GM23248 (cell line): ENCODE data around the gene C1orf122. TPM values are rescaled to one million over a fixed set of nuclear protein-coding genes. Genes with fewer than 3 reads are reported as not detected.

Experiments
- DNase-seq: peaks from one replicate; pipeline ENCODE4 v3.0.0-alpha.2; 2015
- H2AFZ ChIP-seq: fragments of 200-600 bp; sonication (generic); 2 replicates; pipeline ENCODE4 v1.6.1; 2016; ENCODE audit warnings: antibody characterized with exemption
- H3F3A ChIP-seq: fragments of 200-600 bp; sonication (generic); 2 replicates; pipeline ENCODE4 v1.6.1; 2016; ENCODE audit warnings: mild to moderate bottlenecking, antibody characterized with exemption, mixed run types; ENCODE audit not compliant: insufficient read depth
- H3K27ac ChIP-seq: fragments of 200-600 bp; sonication (generic); 2 replicates; pipeline ENCODE4 v1.5.1; 2016; ENCODE audit warnings: mild to moderate bottlenecking
- H3K27me3 ChIP-seq: fragments of 200-600 bp; sonication (generic); replicated peaks from 2 replicates; pipeline ENCODE4 v1.6.1; 2016; ENCODE audit warnings: mild to moderate bottlenecking; ENCODE audit not compliant: insufficient read depth
- H3K36me3 ChIP-seq: fragments of 200-600 bp; sonication (generic); 2 replicates; pipeline ENCODE4 v1.6.1; 2016; ENCODE audit warnings: low read depth, mild to moderate bottlenecking
- H3K4me1 ChIP-seq: fragments of 200-600 bp; sonication (generic); 2 replicates; pipeline ENCODE4 v1.6.1; 2016; ENCODE audit warnings: mild to moderate bottlenecking; ENCODE audit not compliant: insufficient read depth
- H3K4me2 ChIP-seq: fragments of 200-600 bp; sonication (generic); one replicate; pipeline ENCODE4 v1.6.1; 2016; ENCODE audit warnings: mild to moderate bottlenecking; ENCODE audit not compliant: unreplicated experiment
- H3K4me3 ChIP-seq: fragments of 200-600 bp; sonication (generic); 2 replicates; pipeline ENCODE4 v1.5.1; 2016; ENCODE audit warnings: mild to moderate bottlenecking
- H3K79me2 ChIP-seq: fragments of 200-600 bp; sonication (generic); 2 replicates; pipeline ENCODE4 v1.6.1; 2016; ENCODE audit warnings: mild to moderate bottlenecking; ENCODE audit not compliant: insufficient read depth
- H3K9ac ChIP-seq: fragments of 200-600 bp; sonication (generic); 2 replicates; pipeline ENCODE4 v1.6.1; 2016; ENCODE audit warnings: mild to moderate bottlenecking
- H3K9me2 ChIP-seq: fragments of 200-600 bp; sonication (generic); 2 replicates; pipeline ENCODE4 v1.6.1; 2016; ENCODE audit warnings: mixed run types, mild to moderate bottlenecking, moderate library complexity; ENCODE audit not compliant: insufficient read depth
- H3K9me3 ChIP-seq: fragments of 200-600 bp; sonication (generic); one replicate; pipeline ENCODE4 v1.6.1; 2017; ENCODE audit warnings: low read depth
- H4K20me1 ChIP-seq: fragments of 200-600 bp; sonication (generic); 2 replicates; pipeline ENCODE4 v1.6.0; 2016; ENCODE audit not compliant: insufficient read depth
- EZH2 ChIP-seq: fragments of 200-600 bp; sonication (generic); IDR thresholded peaks from 2 replicates; pipeline ENCODE4 v1.6.1; 2018; ENCODE audit warnings: antibody characterized with exemption, mild to moderate bottlenecking; ENCODE audit not compliant: insufficient read depth, poor library complexity, severe bottlenecking
- EZH2phosphoT487 ChIP-seq: fragments of 200-600 bp; sonication (generic); IDR thresholded peaks from 2 replicates; pipeline ENCODE4 v1.6.1; 2018; ENCODE audit warnings: antibody characterized with exemption, moderate library complexity, mild to moderate bottlenecking, low read depth; ENCODE audit not compliant: insufficient read depth
- WGBS, 2 experiments: methylation state at CpG; one replicate each; pipeline ENCODE4 v1.1.6; 2015 to 2017; ENCODE audit warnings: low lambda C conversion rate in 2 of 2, low coverage in 1 of 2; ENCODE audit errors: missing lambda C conversion rate in 2 of 2; 5-methylcytosine and 5-hydroxymethylcytosine counted together
- in situ Hi-C: fragments of 300-500 bp; cut with MboI; formaldehyde crosslinking; loops from 2 replicates; pipeline ENCODE4 v1.15.0; 2020
- polyA plus RNA-seq: library from polyadenylated mRNA; unstranded; fragments of >200 nt; fragmentation: Nextera tagmentation; extraction: Ambion mirVana; gene quantifications from 2 replicates; pipeline ENCODE4 v1.2.1, GENCODE V29; 2016
- total RNA-seq: library from RNA; depleted of rRNA; stranded (reverse); fragments of >200 nt; shearing (Covaris generic); gene quantifications from 2 replicates; pipeline ENCODE4 v1.2.3, GENCODE V29; 2014

C1orf122 gene
- total and polyA plus RNA-seq, 2 experiments from 2014 or later = 103 to 110 TPM

DNA sequence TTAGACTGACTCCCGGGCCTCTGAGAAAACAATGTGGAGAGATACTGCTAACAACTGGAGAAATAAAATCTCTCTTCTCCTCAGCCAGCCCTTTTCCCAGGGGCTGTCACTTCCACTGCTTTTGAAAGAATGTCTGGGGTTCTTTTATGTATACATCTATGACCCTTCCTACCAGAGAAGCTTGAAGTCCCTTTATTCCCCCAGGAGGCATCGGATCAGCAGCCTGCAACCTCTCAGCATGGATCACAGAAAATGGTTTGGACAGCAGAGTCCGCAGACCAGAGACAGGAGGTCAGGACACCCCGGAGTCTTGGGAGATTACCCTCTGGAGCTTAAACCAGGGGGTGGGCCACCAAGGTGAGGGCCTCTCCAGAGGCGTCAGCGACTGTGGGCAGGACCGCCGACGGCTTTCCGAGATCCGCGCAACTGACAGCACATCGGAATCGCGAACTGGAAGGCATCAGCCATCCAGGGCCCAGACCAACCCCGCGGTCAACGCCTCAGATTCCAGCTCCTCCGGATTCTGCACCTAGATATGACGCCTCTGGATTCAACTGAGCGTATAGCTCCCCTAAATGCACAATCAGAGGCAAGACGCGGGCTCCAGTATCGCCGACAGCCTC is 43.7 kb upstream of the C1orf122 start:
- no peaks in the 10 kb centered on the region for H3K9me3 ChIP-seq
- 12 to 17% methylated on average over 25 of the region's 25 CpGs for WGBS, 2 experiments
- H3K9me2 ChIP-seq = no peaks in the 10 kb centered on the region
- no peaks in the 10 kb centered on the region for H3F3A ChIP-seq
- H3K27me3 ChIP-seq = peaks cover 46% of the 10 kb centered on the region
- H3K4me1 ChIP-seq = no peaks in the 10 kb centered on the region
- no peaks in the 10 kb centered on the region for H4K20me1 ChIP-seq
- H3K4me2 ChIP-seq = no peak overlapping the region
- DNase-seq = no peak
- H3K79me2 ChIP-seq = no peaks in the 10 kb centered on the region
- H3K36me3 ChIP-seq = no peaks in the 10 kb centered on the region
- H3K9ac ChIP-seq = no peak overlapping the region
- in situ Hi-C loops = no loop called here
- H2AFZ ChIP-seq = no peak overlapping the region
- no peak overlapping the region for H3K27ac ChIP-seq
- no peak for TF ChIP-seq EZH2phosphoT487
- TF ChIP-seq EZH2 = no peak
- H3K4me3 ChIP-seq = no peak overlapping the region

DNA sequence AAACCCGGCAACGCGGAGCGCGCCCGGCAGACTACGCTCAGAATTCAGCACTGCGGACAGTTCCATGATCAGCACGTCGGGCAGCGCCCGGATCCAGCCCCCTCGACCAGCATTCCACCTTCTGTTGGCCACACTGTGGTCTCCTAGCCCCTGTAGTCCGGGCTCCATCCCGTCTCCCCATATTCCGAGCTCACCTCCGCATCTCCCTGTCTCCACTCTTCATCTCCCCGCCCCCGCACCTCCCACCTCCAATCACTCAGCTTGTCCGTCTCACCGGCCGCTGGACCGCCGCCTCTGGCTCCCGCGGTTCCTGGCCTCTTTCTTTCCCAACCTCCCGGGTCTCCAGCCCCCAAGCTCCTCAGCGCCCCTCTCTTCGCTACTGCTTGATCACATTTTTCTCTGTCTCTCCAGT is 43.2 kb upstream of the C1orf122 start:
- H3K9ac ChIP-seq = no peak overlapping the region
- H3F3A ChIP-seq = no peaks in the 10 kb centered on the region
- H3K36me3 ChIP-seq = no peaks in the 10 kb centered on the region
- H3K9me3 ChIP-seq = no peaks in the 10 kb centered on the region
- in situ Hi-C loops = no loop called here
- H3K9me2 ChIP-seq = no peaks in the 10 kb centered on the region
- peaks cover 48% of the 10 kb centered on the region for H3K27me3 ChIP-seq
- H4K20me1 ChIP-seq = no peaks in the 10 kb centered on the region
- no peak for TF ChIP-seq EZH2phosphoT487
- no peak for TF ChIP-seq EZH2
- WGBS, 2 experiments = 13 to 14% methylated on average over 25 to 29 of the region's 29 CpGs
- H2AFZ ChIP-seq = no peak overlapping the region
- no peaks in the 10 kb centered on the region for H3K4me1 ChIP-seq
- H3K4me2 ChIP-seq = no peak overlapping the region
- peak; percentile 65 for DNase-seq
- no peaks in the 10 kb centered on the region for H3K79me2 ChIP-seq
- no peak overlapping the region for H3K4me3 ChIP-seq
- H3K27ac ChIP-seq = no peak overlapping the region

DNA sequence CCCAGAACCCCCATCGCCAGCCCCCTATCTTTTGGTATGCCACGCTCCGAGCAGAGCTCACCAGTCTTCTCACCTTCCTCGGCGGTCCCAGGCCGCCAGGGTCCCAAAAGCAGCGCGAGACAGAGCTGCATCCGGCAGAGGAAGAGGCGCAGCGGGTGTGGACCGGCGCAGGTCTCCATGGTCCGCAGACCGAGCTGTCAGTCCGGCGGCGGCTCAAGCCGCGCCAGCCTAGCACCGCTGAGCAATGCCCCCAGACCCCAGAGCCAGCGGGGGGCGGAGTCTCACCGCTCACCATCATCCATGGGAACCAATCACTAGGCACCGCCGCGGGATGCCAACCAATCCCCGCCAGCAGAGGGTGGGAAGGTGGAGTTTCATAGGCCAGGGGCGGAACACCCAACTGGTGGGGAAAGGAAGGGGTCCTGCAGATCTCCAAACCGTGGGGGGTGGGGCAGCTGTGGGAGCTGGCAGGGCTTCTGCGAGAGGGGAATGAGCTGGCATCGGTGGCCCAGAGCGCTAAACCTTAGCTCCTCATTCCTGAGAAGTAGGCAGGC is 42.6 kb upstream of the C1orf122 start, which contains the start of gene EPHA10:
TSS of gene EPHA10 (minus strand) at position 233 of the 554 bp plus-strand sequence. CDS start at position 179, 54 bp downstream.
- no peaks in the 10 kb centered on the region for H3K36me3 ChIP-seq
- DNase-seq = no peak
- H3F3A ChIP-seq = no peaks in the 10 kb centered on the region
- H3K27me3 ChIP-seq = peaks cover 46% of the 10 kb centered on the region
- H3K4me1 ChIP-seq = no peaks in the 10 kb centered on the region
- in situ Hi-C loops = no loop called here
- no peaks in the 10 kb centered on the region for H4K20me1 ChIP-seq
- H3K27ac ChIP-seq = no peak within 1 kb of the TSS
- H3K9me3 ChIP-seq = no peaks in the 10 kb centered on the region
- no peak within 1 kb of the TSS for H2AFZ ChIP-seq
- TF ChIP-seq EZH2 (no peak), EZH2phosphoT487 (no peak)
- H3K79me2 ChIP-seq = no peaks in the 10 kb centered on the region
- H3K9ac ChIP-seq = no peak within 1 kb of the TSS
- H3K4me3 ChIP-seq = no peak within 1 kb of the TSS
- WGBS, 2 experiments = 7 to 9% methylated on average over 29 to 33 of the region's 33 CpGs
- H3K4me2 ChIP-seq = no peak within 1 kb of the TSS
- H3K9me2 ChIP-seq = no peaks in the 10 kb centered on the region

- no peak overlapping the region for H3K9ac ChIP-seq
- 1 to 3% methylated on average over 27 of the region's 27 CpGs for WGBS, 2 experiments
- no peaks in the 10 kb centered on the region for H3K4me1 ChIP-seq
- no peak overlapping the region for H3K4me2 ChIP-seq
- peaks cover 50% of the 10 kb centered on the region for H3K27me3 ChIP-seq
- no peaks in the 10 kb centered on the region for H3K9me2 ChIP-seq
- no peaks in the 10 kb centered on the region for H3K9me3 ChIP-seq
- no peak overlapping the region for H2AFZ ChIP-seq
- H4K20me1 ChIP-seq = no peaks in the 10 kb centered on the region
- in situ Hi-C loops = no loop called here
- H3K36me3 ChIP-seq = no peaks in the 10 kb centered on the region
- no peak overlapping the region for H3K27ac ChIP-seq
- no peak overlapping the region for H3K4me3 ChIP-seq
- DNase-seq = peak; percentile 8
- H3F3A ChIP-seq = no peaks in the 10 kb centered on the region
- TF ChIP-seq EZH2 (no peak), EZH2phosphoT487 (no peak)
- no peaks in the 10 kb centered on the region for H3K79me2 ChIP-seq
Observed at GRCh38 chr1:37765916-37766664, 41.5 kb upstream of the C1orf122 start.
